Measurements from ENCODE around the gene ZFYVE26. TPM values are rescaled to one million over a fixed set of nuclear protein-coding genes. Genes with fewer than 3 reads are reported as not detected.

Gene ZFYVE26
- polyA plus RNA-seq (2012; ENCODE audit: missing spikeins), result 7.4 TPM

- TF ChIP-seq POLR2A (IDR thresholded peaks at IDR 0.05; ENCODE audit: low read depth, low read length) (peak; percentile 55; the same call in 1 of the 2 replicates), TAF1 (IDR thresholded peaks at IDR 0.05; ENCODE audit: borderline replicate concordance, low read depth, low read length) (no peak; the same call in 1 of the 2 replicates), POLR2AphosphoS5 (IDR thresholded peaks at IDR 0.05; ENCODE audit: low read depth, low read length) (0 out of 2 replicates have a peak, but pooled peaks have one; percentile 40)
- FAIRE-seq (peak; percentile 94), DNase-seq (ENCODE audit: insufficient read length) (peak; percentile 65)
Observed at GRCh38 chr14:67816326-67817002, at the start of gene ZFYVE26. Gene ZFYVE26, minus strand, starts transcription at chr14:67816590. Its CDS starts 627 bp downstream, at chr14:67815963.

- no peak for DNase-seq (ENCODE audit: insufficient read length)
- no peak for FAIRE-seq
- TF ChIP-seq TAF1 (IDR thresholded peaks at IDR 0.05; ENCODE audit: borderline replicate concordance, low read depth, low read length), result no peak
- TF ChIP-seq POLR2A (IDR thresholded peaks at IDR 0.05; ENCODE audit: low read depth, low read length), result no peak
- TF ChIP-seq POLR2AphosphoS5 (IDR thresholded peaks at IDR 0.05; ENCODE audit: low read depth, low read length), result no peak
Observed at GRCh38 chr14:67863223-67863622, 46.8 kb upstream of the ZFYVE26 start.

DNA sequence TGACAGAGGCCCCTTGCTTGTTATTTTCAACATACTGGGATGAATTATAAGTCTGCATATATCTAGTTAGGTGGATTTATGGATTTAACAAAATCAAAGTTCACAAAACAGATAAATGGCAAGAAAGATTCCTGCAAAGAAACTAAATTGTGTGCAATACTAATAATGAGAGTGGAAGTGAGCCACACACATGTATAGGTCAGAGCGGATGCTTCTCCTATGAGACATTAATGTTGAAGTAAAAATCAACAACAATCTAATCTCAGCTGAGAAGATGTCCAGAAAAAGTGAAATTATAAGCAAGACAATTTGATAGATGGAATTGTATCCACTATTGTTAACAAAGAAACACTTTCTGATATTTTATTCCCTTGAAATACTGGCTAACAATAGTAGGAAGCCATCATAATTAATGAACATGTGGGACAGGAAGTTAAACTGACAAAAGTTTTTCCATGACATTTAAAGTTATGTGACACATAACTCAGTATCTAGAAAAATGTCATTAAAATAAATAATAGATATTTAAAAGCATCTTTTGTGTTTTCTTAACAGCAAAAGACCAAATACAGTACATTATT lies 42.9 kb upstream of the ZFYVE26 start:
- DNase-seq (ENCODE audit: insufficient read length) (no peak), FAIRE-seq (no peak)
- no peak for TF ChIP-seq POLR2AphosphoS5 (IDR thresholded peaks at IDR 0.05; ENCODE audit: low read depth, low read length)
- no peak for TF ChIP-seq TAF1 (IDR thresholded peaks at IDR 0.05; ENCODE audit: borderline replicate concordance, low read depth, low read length)
- no peak for TF ChIP-seq POLR2A (IDR thresholded peaks at IDR 0.05; ENCODE audit: low read depth, low read length)

DNA sequence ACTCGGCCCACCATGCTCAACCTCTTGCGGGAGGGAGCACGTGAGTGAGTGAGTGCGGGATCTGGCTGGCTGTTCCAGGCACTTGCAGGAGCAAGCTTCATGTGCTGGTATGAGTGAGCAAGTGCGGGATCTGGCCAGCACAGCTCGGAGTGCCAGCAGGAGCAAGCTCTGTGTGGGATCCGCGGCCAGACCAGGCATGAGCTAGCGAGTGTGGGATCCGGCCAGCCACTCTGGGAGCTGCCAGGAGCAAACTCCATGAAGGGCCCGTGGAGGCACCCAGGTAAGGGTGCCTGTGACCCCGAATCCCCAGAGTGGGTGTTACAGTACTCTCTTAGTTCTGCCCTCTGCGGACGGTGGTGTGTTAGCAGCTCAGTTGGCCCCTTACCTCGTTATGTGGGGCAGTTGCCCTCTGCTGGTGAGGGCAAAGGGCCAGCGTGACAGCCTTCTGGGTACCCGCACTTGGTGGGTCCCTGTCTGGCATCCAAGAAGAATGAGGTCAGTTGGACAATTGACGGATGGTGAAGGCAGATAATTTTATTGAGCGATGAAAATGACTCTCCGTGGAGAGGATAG lies 41.5 kb upstream of the ZFYVE26 start:
- no peak for TF ChIP-seq POLR2AphosphoS5 (IDR thresholded peaks at IDR 0.05; ENCODE audit: low read depth, low read length)
- no peak for DNase-seq (ENCODE audit: insufficient read length)
- no peak for FAIRE-seq

DNA sequence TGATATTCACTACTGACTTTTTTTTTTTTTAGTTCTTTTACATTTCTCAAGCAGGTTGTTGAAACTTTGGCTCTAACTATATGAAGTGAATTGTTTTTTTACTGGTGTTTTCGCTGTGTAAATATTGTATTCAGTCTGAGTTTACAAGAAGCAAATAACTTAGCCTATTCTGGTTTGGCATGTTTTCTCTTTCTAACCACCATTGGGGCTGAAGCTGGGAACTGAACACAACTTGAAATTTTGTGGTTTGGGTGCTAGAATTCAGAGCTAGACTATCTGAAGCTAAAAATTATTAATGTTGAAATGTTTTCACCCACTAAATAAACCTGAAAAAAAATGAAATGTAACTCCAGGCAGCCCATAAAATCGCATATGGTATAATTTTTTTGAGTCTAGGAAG lies 40.4 kb upstream of the ZFYVE26 start:
- FAIRE-seq, result no peak
- no peak for TF ChIP-seq POLR2A (IDR thresholded peaks at IDR 0.05; ENCODE audit: low read depth, low read length)
- DNase-seq (ENCODE audit: insufficient read length), result no peak

DNA sequence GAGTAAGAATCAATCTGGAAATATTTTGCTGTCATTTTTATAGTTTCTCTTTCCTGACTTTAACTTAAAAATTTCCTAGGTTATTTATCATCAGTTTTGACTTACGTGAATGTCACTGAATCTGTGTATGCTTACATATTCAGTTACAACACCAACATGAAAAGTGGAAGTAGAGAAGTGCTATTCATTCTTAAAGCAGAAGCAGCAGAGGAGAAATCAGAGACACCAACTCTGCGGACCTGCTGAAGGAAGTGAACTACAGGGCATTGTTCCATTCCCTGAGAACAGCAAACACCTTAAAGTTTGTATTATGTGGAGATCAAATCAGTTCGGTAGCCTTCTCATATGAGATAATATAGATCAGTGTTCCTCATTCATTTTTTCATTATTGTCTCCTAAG lies 37.3 kb upstream of the ZFYVE26 start:
- TF ChIP-seq POLR2AphosphoS5 (IDR thresholded peaks at IDR 0.05; ENCODE audit: low read depth, low read length), result no peak
- no peak for TF ChIP-seq TAF1 (IDR thresholded peaks at IDR 0.05; ENCODE audit: borderline replicate concordance, low read depth, low read length)
- TF ChIP-seq POLR2A (IDR thresholded peaks at IDR 0.05; ENCODE audit: low read depth, low read length), result no peak
- DNase-seq (ENCODE audit: insufficient read length), result no peak
- FAIRE-seq, result peak; percentile 33

DNA sequence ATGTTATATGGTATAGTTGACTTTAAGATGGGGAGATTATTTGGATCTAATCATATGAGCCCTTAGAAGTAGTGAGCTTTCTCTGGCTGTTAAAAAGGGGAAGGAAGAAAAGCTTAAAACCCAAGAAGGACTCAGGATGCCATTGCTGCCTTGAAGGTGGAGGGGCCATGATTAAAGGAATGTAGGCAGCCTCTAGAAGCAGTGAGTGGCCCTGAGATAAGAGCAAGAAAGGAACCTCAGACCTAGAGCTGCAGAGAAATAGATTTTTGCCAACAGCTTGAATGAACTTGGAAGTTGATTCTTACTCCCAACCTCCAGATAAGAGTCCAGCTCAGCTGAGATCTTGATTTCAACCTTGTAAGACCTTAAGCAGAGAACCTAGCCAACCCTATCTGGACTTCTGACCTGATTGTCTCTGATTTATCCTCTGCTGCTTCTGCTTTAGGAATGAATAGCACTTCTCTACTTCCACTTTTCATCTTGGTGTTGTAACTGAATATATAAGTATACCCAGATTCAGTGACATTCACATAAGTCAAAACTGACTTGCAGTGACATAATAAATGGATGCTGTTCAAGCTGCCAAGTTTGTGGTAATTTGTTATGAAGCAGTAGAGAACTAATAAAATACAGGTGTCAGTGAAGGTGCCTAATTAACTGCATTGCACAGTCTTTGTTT lies 36.7 kb upstream of the ZFYVE26 start:
- TF ChIP-seq POLR2AphosphoS5 (IDR thresholded peaks at IDR 0.05; ENCODE audit: low read depth, low read length) (no peak), TAF1 (IDR thresholded peaks at IDR 0.05; ENCODE audit: borderline replicate concordance, low read depth, low read length) (no peak), POLR2A (IDR thresholded peaks at IDR 0.05; ENCODE audit: low read depth, low read length) (no peak)
- FAIRE-seq (peak; percentile 73), DNase-seq (ENCODE audit: insufficient read length) (no peak)

DNA sequence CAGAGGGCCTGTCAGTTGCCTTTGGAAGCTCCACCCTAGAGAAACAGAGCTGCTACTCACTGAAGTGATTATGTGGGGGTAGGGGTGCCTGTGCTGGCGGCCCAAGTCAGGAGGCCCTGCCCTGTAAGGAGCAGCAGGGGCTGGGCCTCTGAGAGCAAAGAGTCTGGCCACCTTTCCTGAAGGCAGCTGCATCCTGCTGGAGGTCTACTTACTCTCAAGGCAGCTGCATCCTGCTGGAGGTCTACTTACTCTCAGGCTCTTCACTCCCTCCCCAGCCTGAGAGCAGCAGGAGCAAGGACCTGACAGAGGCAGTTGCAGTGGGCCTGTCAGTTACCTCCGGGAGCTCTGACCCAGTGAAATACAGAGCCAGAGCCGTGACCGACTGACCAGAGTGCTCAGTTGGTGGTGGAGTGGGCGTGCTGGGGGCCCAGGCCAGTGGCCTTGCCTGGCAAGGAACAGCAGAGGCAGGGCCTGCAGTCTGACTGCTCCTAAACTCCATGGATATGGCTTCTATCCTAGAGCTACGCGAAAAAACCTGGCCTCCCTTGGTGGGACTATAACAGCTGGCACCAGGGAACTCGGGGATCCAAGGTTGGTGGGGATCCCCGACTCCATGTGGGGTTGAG lies 35.5 kb upstream of the ZFYVE26 start:
- DNase-seq (ENCODE audit: insufficient read length) (no peak), FAIRE-seq (no peak)
- TF ChIP-seq POLR2A (IDR thresholded peaks at IDR 0.05; ENCODE audit: low read depth, low read length) (no peak), TAF1 (IDR thresholded peaks at IDR 0.05; ENCODE audit: borderline replicate concordance, low read depth, low read length) (no peak), POLR2AphosphoS5 (IDR thresholded peaks at IDR 0.05; ENCODE audit: low read depth, low read length) (no peak)

- DNase-seq (ENCODE audit: insufficient read length) (no peak), FAIRE-seq (no peak)
- TF ChIP-seq POLR2A (IDR thresholded peaks at IDR 0.05; ENCODE audit: low read depth, low read length) (no peak), TAF1 (IDR thresholded peaks at IDR 0.05; ENCODE audit: borderline replicate concordance, low read depth, low read length) (no peak), POLR2AphosphoS5 (IDR thresholded peaks at IDR 0.05; ENCODE audit: low read depth, low read length) (no peak)
Observed at GRCh38 chr14:67850066-67850830, 33.9 kb upstream of the ZFYVE26 start.

GRCh38 chr14:67846029-67846610 lies 29.7 kb upstream of the ZFYVE26 start:
- TF ChIP-seq POLR2AphosphoS5 (IDR thresholded peaks at IDR 0.05; ENCODE audit: low read depth, low read length), result no peak
- TF ChIP-seq POLR2A (IDR thresholded peaks at IDR 0.05; ENCODE audit: low read depth, low read length), result no peak
- no peak for TF ChIP-seq TAF1 (IDR thresholded peaks at IDR 0.05; ENCODE audit: borderline replicate concordance, low read depth, low read length)
- FAIRE-seq (no peak), DNase-seq (ENCODE audit: insufficient read length) (no peak)

Measured in GM12892 (cell line).